Transverse colon (tissue), 4 donors: ENCODE data around the gene CFAP157.

Experiments used
- CTCF ChIP-seq, 5 experiments: fragments of 200-600 bp in 3 of 5; fragments of 450-650 bp in 2 of 5; sonication (generic) in 3 of 5; IDR thresholded peaks; 1 replicate in 2 of 5; 2 replicates in 3 of 5; pipeline ENCODE4 v1.5.1; 2016 to 2017; ENCODE audit warnings: antibody characterized with exemption in 5 of 5, inconsistent platforms in 3 of 5, mild to moderate bottlenecking in 2 of 5, moderate library complexity in 1 of 5
- EP300 ChIP-seq: sonication (generic); formaldehyde crosslinking; IDR thresholded peaks from one replicate; pipeline ENCODE4 v1.6.1; 2017; ENCODE audit warnings: antibody characterized with exemption, low read depth
- POLR2A ChIP-seq: fragments of 450-650 bp; IDR thresholded peaks from one replicate; pipeline ENCODE4 v1.6.1; 2016; ENCODE audit warnings: antibody characterized with exemption, mild to moderate bottlenecking, moderate library complexity
- POLR2AphosphoS5 ChIP-seq, 3 donors: sonication (generic); formaldehyde crosslinking; IDR thresholded peaks; one replicate each; pipeline ENCODE4 v1.6.1; 2016; ENCODE audit warnings: antibody characterized with exemption in 3 of 3

DNA sequence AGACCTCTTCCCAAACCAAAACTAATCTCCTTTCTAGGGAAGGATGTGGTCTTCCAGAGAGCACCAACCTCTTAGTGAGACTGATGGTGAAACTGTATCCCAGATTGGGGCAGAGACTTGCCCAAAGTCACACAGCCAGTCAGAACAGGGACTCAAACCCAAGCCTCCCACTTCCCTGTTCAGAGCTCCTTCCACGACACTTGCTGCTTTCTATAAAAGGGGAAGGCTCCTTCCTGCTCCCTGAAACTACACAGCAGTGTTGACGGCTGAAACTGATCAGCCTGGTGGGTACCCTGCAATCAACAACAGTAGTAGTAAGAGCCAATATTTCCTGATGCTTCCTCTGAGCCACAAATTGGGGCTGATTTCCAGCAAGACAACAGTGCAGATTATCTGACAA is 26.8 kb downstream of the CFAP157 start:
- TF ChIP-seq EP300 (no peak), POLR2AphosphoS5 (IDR thresholded peaks at IDR 0.05) (no peak), CTCF (IDR thresholded peaks at IDR 0.05) (no peak), POLR2A (no peak)
